ENCODE results near the gene DDA1. TPM values are rescaled to one million over a fixed set of nuclear protein-coding genes. Genes with fewer than 3 reads are reported as not detected.
A peak's percentile ranks its signal among the peaks of the same experiment; 100 is the strongest.

Gene DDA1
- total and polyA plus RNA-seq, 2 of the 13 experiments (the other 11 are each of a cell fraction or from before 2014, with no cell fraction given), result 24.5 to 26.0 TPM

DNA sequence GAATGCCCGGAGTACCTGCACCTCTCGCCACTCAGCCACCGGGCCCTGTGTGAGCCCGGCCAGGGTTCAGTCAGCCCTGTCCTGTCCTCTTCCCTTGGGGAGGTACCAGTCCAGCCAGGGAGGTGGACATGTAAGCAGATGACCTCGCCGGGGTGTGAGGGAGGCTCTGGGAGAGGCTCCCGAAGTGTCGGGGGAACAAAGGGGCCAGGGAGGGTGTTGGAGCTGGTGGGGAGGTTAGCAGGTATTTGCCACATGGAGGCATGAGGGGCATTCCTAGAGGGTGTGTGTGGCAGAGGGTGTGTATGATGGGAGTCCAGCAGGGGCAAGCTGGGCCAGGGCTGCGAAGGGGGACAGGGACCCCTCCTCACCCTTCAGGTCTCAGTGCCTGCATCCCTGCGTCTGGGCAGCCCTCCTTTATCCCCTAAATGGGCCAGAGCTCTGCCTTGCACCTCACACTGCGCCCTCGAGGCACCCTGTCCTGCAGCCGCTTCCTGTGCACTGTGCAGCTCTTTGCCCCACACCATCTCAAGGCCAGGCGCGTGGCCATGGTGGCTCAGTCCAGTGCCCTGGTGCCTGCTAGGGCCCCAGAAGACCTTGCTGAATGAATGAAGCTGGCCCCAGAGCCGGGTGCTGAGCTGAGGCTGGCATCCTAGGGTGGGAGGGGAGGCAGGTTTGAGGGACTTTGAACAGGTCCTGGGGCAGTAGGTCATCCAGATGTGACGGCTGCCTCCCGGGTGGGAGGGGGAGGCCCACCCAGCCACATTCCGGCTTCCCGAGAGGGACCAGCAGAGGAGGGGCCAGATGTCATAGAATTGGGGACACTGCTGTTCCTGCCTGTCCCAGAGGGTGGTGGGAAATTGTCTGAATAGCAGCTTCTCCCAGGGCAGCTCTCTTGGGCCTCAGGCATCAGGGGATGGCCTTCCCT lies 3.1 kb downstream of the DDA1 start:
- Histone ChIP-seq H3K4me3 (replicated peaks in 1 of 3; ENCODE audit: insufficient read depth in 1 of 3, low read depth in 2 of 3, low read length in 3 of 3) (peak overlapping the region in 1 of 3 experiments; percentile 49; a peak in 3 of 6 replicates), H3K4me2 (ENCODE audit: low read depth, low read length) (peak overlapping the region; percentile 65), H3K36me3 (replicated peaks in 1 of 2; ENCODE audit: control insufficient read depth in 1 of 2, insufficient read depth in 2 of 2, low read length in 2 of 2) (peaks cover 12 to 20% of the 10 kb centered on the region in 2 experiments; a peak in 4 of 5 replicates), H3K9ac (ENCODE audit: insufficient read depth, low read depth, low read length) (peak overlapping the region; percentile 46; the same call in 1 of the 2 replicates), H4K20me1 (ENCODE audit: insufficient read depth, low read length) (peaks cover 7% of the 10 kb centered on the region), H3K79me2 (ENCODE audit: insufficient read depth, low read length) (peaks cover 27% of the 10 kb centered on the region), H2AFZ (ENCODE audit: low read length) (no peak overlapping the region), H3K27me3 (ENCODE audit: control insufficient read depth in 1 of 2, insufficient read depth in 2 of 2, low read length in 2 of 2) (no peaks in the 10 kb centered on the region; a peak in 1 of 5 replicates), H3K27ac (ENCODE audit: extremely low read length, insufficient read depth, low read length) (peak overlapping the region; percentile 55), H3K4me1 (ENCODE audit: insufficient read depth, low read length) (peaks cover 32% of the 10 kb centered on the region), H3K9me3 (ENCODE audit: low read length) (no peaks in the 10 kb centered on the region)
- intact Hi-C loops (cut with micrococcal nuclease; ENCODE audit: unreplicated experiment) (no loop called here), in situ Hi-C loops (cut with HindIII; ENCODE audit: extremely low pct_ligation_motif_present, low pct_unique_long_range_greater_than_20kb) (no loop called here)
- ChIA-PET POLR2A (interaction anchor here (1.0 to 1.6 kb wide), 5 partner anchors 10 to 107 kb away, joined by 3 to 4 read pairs (median 4); partner anchors contain the start of gene USE1), CTCF (ENCODE audit: low intra/inter-chr PET ratio, low total read pairs) (no interaction called here)
- BruUV-seq (replicated peaks), result no TSS peak
- DNase-seq (ENCODE audit: low spot score), result no peak
- no peak for FAIRE-seq
- 43% methylated on average over 13 of the region's 20 CpGs for WGBS (ENCODE audit: low lambda C conversion rate)
- ATAC-seq, result peak; percentile 10
- TF ChIP-seq ZNF501 (CRISPR knock-in tag; IDR thresholded peaks at IDR 0.05) (0 out of 2 replicates have a peak, but pooled peaks have one; percentile 6), LCORL (IDR thresholded peaks at IDR 0.05) (no peak), LCORL (CRISPR knock-in tag; IDR thresholded peaks at IDR 0.05) (peak; percentile 57), NR0B2 (CRISPR knock-in tag; IDR thresholded peaks at IDR 0.05) (peak; percentile 3; the same call in 1 of the 2 replicates), GABPB1 (CRISPR knock-in tag; IDR thresholded peaks at IDR 0.05) (peak; percentile 10; the same call in 1 of the 2 replicates), ZBTB42 (CRISPR knock-in tag; IDR thresholded peaks at IDR 0.05) (peak; percentile 89; the same call in 1 of the 2 replicates), ZNF567 (CRISPR knock-in tag; IDR thresholded peaks at IDR 0.05; ENCODE audit: borderline replicate concordance) (no peak), ZNF768 (CRISPR knock-in tag; IDR thresholded peaks at IDR 0.05) (0 out of 2 replicates have a peak, but pooled peaks have one; percentile 32), ZNF687 (CRISPR knock-in tag; IDR thresholded peaks at IDR 0.05) (peak; percentile 54), ATF7-NPFF (CRISPR knock-in tag; IDR thresholded peaks at IDR 0.05; ENCODE audit: low read depth) (no peak), RBFOX2 (IDR thresholded peaks at IDR 0.05; ENCODE audit: low read depth, low read length) (peak; percentile 37; the same call in 1 of the 2 replicates), HNRNPL (IDR thresholded peaks at IDR 0.05; ENCODE audit: low read depth, low read length) (0 out of 2 replicates have a peak, but pooled peaks have one; percentile 24)
- TF ChIP-seq, protein P1, sequence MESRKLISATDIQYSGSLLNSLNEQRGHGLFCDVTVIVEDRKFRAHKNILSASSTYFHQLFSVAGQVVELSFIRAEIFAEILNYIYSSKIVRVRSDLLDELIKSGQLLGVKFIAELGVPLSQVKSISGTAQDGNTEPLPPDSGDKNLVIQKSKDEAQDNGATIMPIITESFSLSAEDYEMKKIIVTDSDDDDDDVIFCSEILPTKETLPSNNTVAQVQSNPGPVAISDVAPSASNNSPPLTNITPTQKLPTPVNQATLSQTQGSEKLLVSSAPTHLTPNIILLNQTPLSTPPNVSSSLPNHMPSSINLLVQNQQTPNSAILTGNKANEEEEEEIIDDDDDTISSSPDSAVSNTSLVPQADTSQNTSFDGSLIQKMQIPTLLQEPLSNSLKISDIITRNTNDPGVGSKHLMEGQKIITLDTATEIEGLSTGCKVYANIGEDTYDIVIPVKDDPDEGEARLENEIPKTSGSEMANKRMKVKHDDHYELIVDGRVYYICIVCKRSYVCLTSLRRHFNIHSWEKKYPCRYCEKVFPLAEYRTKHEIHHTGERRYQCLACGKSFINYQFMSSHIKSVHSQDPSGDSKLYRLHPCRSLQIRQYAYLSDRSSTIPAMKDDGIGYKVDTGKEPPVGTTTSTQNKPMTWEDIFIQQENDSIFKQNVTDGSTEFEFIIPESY (CRISPR knock-in tag; IDR thresholded peaks at IDR 0.05), result peak; percentile 73
- TF ChIP-seq, protein P2, sequence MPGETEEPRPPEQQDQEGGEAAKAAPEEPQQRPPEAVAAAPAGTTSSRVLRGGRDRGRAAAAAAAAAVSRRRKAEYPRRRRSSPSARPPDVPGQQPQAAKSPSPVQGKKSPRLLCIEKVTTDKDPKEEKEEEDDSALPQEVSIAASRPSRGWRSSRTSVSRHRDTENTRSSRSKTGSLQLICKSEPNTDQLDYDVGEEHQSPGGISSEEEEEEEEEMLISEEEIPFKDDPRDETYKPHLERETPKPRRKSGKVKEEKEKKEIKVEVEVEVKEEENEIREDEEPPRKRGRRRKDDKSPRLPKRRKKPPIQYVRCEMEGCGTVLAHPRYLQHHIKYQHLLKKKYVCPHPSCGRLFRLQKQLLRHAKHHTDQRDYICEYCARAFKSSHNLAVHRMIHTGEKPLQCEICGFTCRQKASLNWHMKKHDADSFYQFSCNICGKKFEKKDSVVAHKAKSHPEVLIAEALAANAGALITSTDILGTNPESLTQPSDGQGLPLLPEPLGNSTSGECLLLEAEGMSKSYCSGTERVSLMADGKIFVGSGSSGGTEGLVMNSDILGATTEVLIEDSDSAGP (CRISPR knock-in tag; IDR thresholded peaks at IDR 0.05; ENCODE audit: borderline replicate concordance), result 0 out of 2 replicates have a peak, but pooled peaks have one; percentile 34
